ENCODE data around the gene HNMT.
"Not testable (repeated sequence)": the region's sequence is repeated elsewhere in the genome, so short reads cannot be mapped to it uniquely, and the experiment has no call there.

DNA sequence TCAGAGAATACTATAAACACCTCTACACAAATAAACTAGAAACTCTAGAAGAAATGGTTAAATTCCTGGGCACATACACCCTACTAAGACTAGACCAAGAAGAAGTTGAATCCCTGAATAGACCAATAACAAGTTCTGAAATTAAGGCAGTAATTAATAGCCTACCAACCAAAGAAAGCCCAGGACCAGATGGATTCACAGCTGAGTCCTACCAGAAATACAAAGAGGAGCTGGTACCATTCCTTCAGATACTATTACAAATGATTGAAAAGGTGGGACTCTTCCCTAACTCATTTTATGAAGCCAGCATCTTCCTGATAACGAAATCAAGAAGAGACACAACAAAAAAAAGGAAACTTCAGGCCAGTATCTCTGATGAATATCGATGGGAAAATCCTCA is 31.1 kb downstream of the HNMT start:
- not testable (repeated sequence) for TF ChIP-seq RAD21 (conservative IDR thresholded peaks at IDR 0.05)
- TF ChIP-seq, protein P1, sequence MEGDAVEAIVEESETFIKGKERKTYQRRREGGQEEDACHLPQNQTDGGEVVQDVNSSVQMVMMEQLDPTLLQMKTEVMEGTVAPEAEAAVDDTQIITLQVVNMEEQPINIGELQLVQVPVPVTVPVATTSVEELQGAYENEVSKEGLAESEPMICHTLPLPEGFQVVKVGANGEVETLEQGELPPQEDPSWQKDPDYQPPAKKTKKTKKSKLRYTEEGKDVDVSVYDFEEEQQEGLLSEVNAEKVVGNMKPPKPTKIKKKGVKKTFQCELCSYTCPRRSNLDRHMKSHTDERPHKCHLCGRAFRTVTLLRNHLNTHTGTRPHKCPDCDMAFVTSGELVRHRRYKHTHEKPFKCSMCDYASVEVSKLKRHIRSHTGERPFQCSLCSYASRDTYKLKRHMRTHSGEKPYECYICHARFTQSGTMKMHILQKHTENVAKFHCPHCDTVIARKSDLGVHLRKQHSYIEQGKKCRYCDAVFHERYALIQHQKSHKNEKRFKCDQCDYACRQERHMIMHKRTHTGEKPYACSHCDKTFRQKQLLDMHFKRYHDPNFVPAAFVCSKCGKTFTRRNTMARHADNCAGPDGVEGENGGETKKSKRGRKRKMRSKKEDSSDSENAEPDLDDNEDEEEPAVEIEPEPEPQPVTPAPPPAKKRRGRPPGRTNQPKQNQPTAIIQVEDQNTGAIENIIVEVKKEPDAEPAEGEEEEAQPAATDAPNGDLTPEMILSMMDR (IDR thresholded peaks at IDR 0.05; ENCODE audit: poor library complexity, severe bottlenecking), result not testable (repeated sequence)
